K562 (cell line): ENCODE measurements around the gene DUS4L. TPM values are rescaled to one million over a fixed set of nuclear protein-coding genes. Genes with fewer than 3 reads are reported as not detected.

Experiments used
- ATAC-seq: fragments of 200-7000 bp; cut with Tn5 transposase; 3 replicates; pipeline ENCODE4 v1.9.1; 2020; ENCODE audit warnings: moderate library complexity
- BruUV-seq: library from RNA; stranded (reverse); fragments of 400-500 nt; replicated peaks from 2 replicates; lab custom pipeline; 2021; lab: Mats Ljungman, UMichigan
- CTCF ChIA-PET: fragments of 300-600 bp; formaldehyde crosslinking; extraction: SDS; loops from one replicate; lab custom pipeline; 2021; ENCODE audit warnings: low intra/inter-chr PET ratio; lab: Yijun Ruan, JAX
- POLR2A ChIA-PET: fragments of 300-600, 350-650 bp; sonication (Branson Sonifier 250); formaldehyde crosslinking; extraction: SDS; loops from one replicate; lab custom pipeline; 2021; ENCODE audit warnings: antibody characterized with exemption, inconsistent platforms; lab: Yijun Ruan, JAX
- DNase-seq, 4 experiments: peaks; one replicate each; pipeline versions ENCODE4 v3.0.0 to v3.0.0-alpha.2; 2011 to 2018; ENCODE audit warnings: low spot score in 3 of 4, mixed read lengths in 3 of 4; ENCODE audit errors: extremely low read depth in 1 of 4
- FAIRE-seq: peaks from 2 replicates; lab custom pipeline; 2011; peaks lifted over from hg19 to GRCh38; lab: Jason Lieb, UNC
- H2AFZ ChIP-seq: 2 replicates; pipeline ENCODE4 v1.6.0; 2011; ENCODE audit warnings: low read depth, low read length, control low read depth, inconsistent platforms
- H3K27ac ChIP-seq: fragments of 200-600 bp; 3 replicates; pipeline ENCODE4 v1.8.0; 2011; ENCODE audit warnings: low read depth, mild to moderate bottlenecking, control low read depth, inconsistent platforms, low read length, moderate library complexity, mixed read lengths; ENCODE audit errors: extremely low read depth
- H3K27me3 ChIP-seq, 2 experiments: fragments of 300-600 bp in 1 of 2; 2 replicates in 1 of 2; 3 replicates in 1 of 2; pipeline versions ENCODE4 v1.6.0 to v1.8.0; 2011; ENCODE audit warnings: inconsistent platforms in 2 of 2, low read length in 2 of 2, mild to moderate bottlenecking in 1 of 2, mixed read lengths in 1 of 2, moderate library complexity in 1 of 2; ENCODE audit not compliant: control insufficient read depth in 2 of 2, insufficient read depth in 2 of 2
- H3K36me3 ChIP-seq: fragments of 300-600 bp; 3 replicates; pipeline ENCODE4 v1.8.0; 2011; ENCODE audit warnings: mild to moderate bottlenecking, low read length, inconsistent platforms; ENCODE audit not compliant: control insufficient read depth, insufficient read depth
- H3K4me1 ChIP-seq, 2 experiments: fragments of 200-600 bp in 1 of 2; replicated peaks in 1 of 2; 2 replicates in 1 of 2; 3 replicates in 1 of 2; pipeline versions ENCODE4 v1.5.1 to v1.8.0; 2011; ENCODE audit warnings: inconsistent platforms in 2 of 2, low read length in 2 of 2, mild to moderate bottlenecking in 1 of 2, mixed read lengths in 1 of 2, moderate library complexity in 1 of 2; ENCODE audit not compliant: control insufficient read depth in 2 of 2, insufficient read depth in 2 of 2
- H3K4me2 ChIP-seq: 2 replicates; pipeline ENCODE4 v1.6.1; 2011; ENCODE audit warnings: low read length, control low read depth, inconsistent platforms, mixed read lengths; ENCODE audit not compliant: insufficient read depth
- H3K4me3 ChIP-seq: fragments of 200-600 bp; sonication (generic), shearing (Covaris generic); 2 replicates; pipeline ENCODE4 v1.5.1; 2016; ENCODE audit warnings: control low read depth, inconsistent platforms
- H3K79me2 ChIP-seq: fragments of 200-600 bp; 3 replicates; pipeline ENCODE4 v1.8.0; 2011; ENCODE audit warnings: low read length, inconsistent platforms; ENCODE audit not compliant: control insufficient read depth, insufficient read depth
- H3K9ac ChIP-seq, 2 experiments: 2 replicates each; pipeline versions ENCODE4 v1.6.0 to v1.6.1; 2011; ENCODE audit warnings: low read depth in 2 of 2, low read length in 2 of 2, control low read depth in 1 of 2, inconsistent platforms in 1 of 2, mild to moderate bottlenecking in 1 of 2, mixed read lengths in 1 of 2; ENCODE audit not compliant: insufficient read depth in 1 of 2
- H3K9me1 ChIP-seq: one replicate; pipeline ENCODE4 v1.6.0; 2011; ENCODE audit warnings: inconsistent platforms, mild to moderate bottlenecking, low read length, moderate library complexity; ENCODE audit not compliant: control insufficient read depth, insufficient read depth
- H3K9me3 ChIP-seq: replicated peaks from 2 replicates; pipeline ENCODE4 v1.5.1; 2011; ENCODE audit warnings: low read depth, low read length, inconsistent platforms; ENCODE audit not compliant: control insufficient read depth, insufficient read depth
- H4K20me1 ChIP-seq: replicated peaks from 2 replicates; pipeline ENCODE4 v1.6.1; 2011; ENCODE audit warnings: low read length, inconsistent platforms, mixed read lengths; ENCODE audit not compliant: control insufficient read depth, insufficient read depth
- BMI1 ChIP-seq: fragments of 150-350 bp; IDR thresholded peaks from 2 replicates; pipeline ENCODE4 v1.6.1; 2014; ENCODE audit warnings: low read length
- CCNT2 ChIP-seq: IDR thresholded peaks from 2 replicates; pipeline ENCODE4 v1.6.1; 2011; ENCODE audit warnings: borderline replicate concordance, low read depth, mild to moderate bottlenecking, moderate library complexity, mixed read lengths, low read length; ENCODE audit not compliant: insufficient read length; ENCODE audit errors: extremely low read depth
- CHD4 ChIP-seq: fragments of 200-600 bp; sonication (generic); IDR thresholded peaks from 3 replicates; pipeline ENCODE4 v1.6.1; 2012; ENCODE audit warnings: low read depth, mild to moderate bottlenecking, mixed read lengths, low read length, inconsistent platforms; ENCODE audit not compliant: insufficient read depth, insufficient replicate concordance, poor library complexity, severe bottlenecking
- HDAC1 ChIP-seq, 2 experiments: fragments of 450-650 bp; IDR thresholded peaks; 2 replicates each; pipeline ENCODE4 v1.6.1; 2016 to 2017; ENCODE audit warnings: inconsistent platforms in 1 of 2, mild to moderate bottlenecking in 1 of 2, moderate library complexity in 1 of 2
- MTA2 ChIP-seq: fragments of 450-650 bp; IDR thresholded peaks from 2 replicates; pipeline ENCODE4 v1.6.1; 2016; ENCODE audit warnings: low read depth
- OTX1 ChIP-seq: fragments of 450-650 bp; formaldehyde crosslinking; IDR thresholded peaks from 2 replicates; pipeline ENCODE4 v1.4.0; 2022; ENCODE audit warnings: mild to moderate bottlenecking
- PREB ChIP-seq: sonication (generic); formaldehyde crosslinking; IDR thresholded peaks from 2 replicates; pipeline ENCODE4 v1.8.1; 2023; ENCODE audit warnings: mild to moderate bottlenecking, missing genetic modification reagents
- RBM15 ChIP-seq: fragments of 200-400 bp; formaldehyde crosslinking; IDR thresholded peaks from 2 replicates; pipeline ENCODE4 v1.6.1; 2018; ENCODE audit warnings: mild to moderate bottlenecking, low read length, moderate library complexity; ENCODE audit not compliant: insufficient read depth
- TCF3 ChIP-seq: sonication (generic); formaldehyde crosslinking; IDR thresholded peaks from 2 replicates; pipeline ENCODE4 v1.4.0; 2020; ENCODE audit warnings: mild to moderate bottlenecking, missing genetic modification reagents
- THRB ChIP-seq: fragments of 450-650 bp; formaldehyde crosslinking; conservative IDR thresholded peaks from 2 replicates; pipeline ENCODE4 v1.4.0; 2022; ENCODE audit warnings: mild to moderate bottlenecking, missing genetic modification characterization
- TRIM25 ChIP-seq: fragments of 450-650 bp; IDR thresholded peaks from 2 replicates; pipeline ENCODE4 v1.7.0; 2016; ENCODE audit warnings: borderline replicate concordance
- ZNF436 ChIP-seq: fragments of 250-450, 450-650 bp; sonication (Bioruptor Pico); formaldehyde crosslinking; IDR thresholded peaks from 2 replicates; pipeline ENCODE4 v1.7.0; 2020; ENCODE audit warnings: mild to moderate bottlenecking
- WGBS: fragments of 100-300 bp; shearing (Covaris generic); methylation state at CpG from one replicate; pipeline ENCODE4 v1.1.6; 2016; ENCODE audit warnings: low coverage, mixed read lengths; ENCODE audit not compliant: insufficient coverage; ENCODE audit errors: missing lambda C conversion rate; 5-methylcytosine and 5-hydroxymethylcytosine counted together
- in situ Hi-C: fragments of 300-500 bp; cut with MboI; formaldehyde crosslinking; loops from 4 replicates; pipeline ENCODE4 v1.15.0; 2018; ENCODE audit warnings: inconsistent platforms, mixed read lengths
- intact Hi-C: fragments of 100-400 bp; cut with micrococcal nuclease; formaldehyde crosslinking; loops from 2 replicates; pipeline ENCODE4 v1.14.2; 2022
- polyA plus RNA-seq, 8 experiments: library from polyadenylated mRNA; depleted of rRNA in 4 of 8; stranded (reverse) in 5 of 8; unstranded in 3 of 8; fragments of >200 nt; fragmentation: Nextera tagmentation in 2 of 8; fragmentation: Illumina TruSeq in 1 of 8; extraction: Ambion mirVana in 2 of 8; extraction: Trizol in 1 of 8; gene quantifications; 2 replicates each; pipeline versions ENCODE4 v1.2.1 to v1.2.3, GENCODE V29; 2011 to 2014; ENCODE audit warnings: inconsistent platforms in 1 of 8, missing spikeins in 1 of 8
- total RNA-seq, 7 experiments: library from RNA; depleted of rRNA in 6 of 7; stranded (reverse); fragments of >200 nt in 6 of 7; fragmentation: Illumina TruSeq in 2 of 7; extraction: Trizol in 2 of 7; gene quantifications; 2 replicates each; pipeline versions ENCODE4 v1.2.1 to v1.2.3, GENCODE V29; 2011 to 2021; ENCODE audit warnings: low replicate concordance in 1 of 7
- TF ChIP-seq, protein P1 (sequence below): fragments of 450-650 bp; formaldehyde crosslinking; IDR thresholded peaks from 2 replicates; pipeline ENCODE4 v1.4.0; 2022; ENCODE audit warnings: missing genetic modification characterization

The DUS4L gene
- total and polyA plus RNA-seq, 9 of the 15 experiments (the other 6 are each of a cell fraction or from before 2014, with no cell fraction given), result 12.2 to 33.6 (median 28.6) TPM

GRCh38 chr7:107560898-107561516 is 2.8 kb upstream of the DUS4L start:
- FAIRE-seq (no peak), ATAC-seq (no peak), DNase-seq (no peak)
- H3K9me1 ChIP-seq, result no peaks in the 10 kb centered on the region
- WGBS, result 83% methylated on average over 6 of the region's 6 CpGs
- H3K4me3 ChIP-seq, result no peak overlapping the region
- no peaks in the 10 kb centered on the region for H3K9me3 ChIP-seq
- H3K4me2 ChIP-seq, result peak overlapping the region; percentile 17; the same call in 1 of the 2 replicates
- in situ Hi-C loops (no loop called here), intact Hi-C loops (loop anchor here (5.0 kb wide), 1 partner anchor 99 kb away; no protein-coding TSS in a partner anchor)
- H3K9ac ChIP-seq, result 0 out of 4 replicates have a peak overlapping the region, but pooled peaks of 1 of the 2 experiments have one; percentile 9
- H2AFZ ChIP-seq, result no peak overlapping the region
- H3K27me3 ChIP-seq, result no peaks in the 10 kb centered on the region
- POLR2A ChIA-PET, result interaction anchor here (0.6 to 0.7 kb wide), 2 partner anchors 145 to 1342 kb away, joined by 3 read pairs; no protein-coding TSS in a partner anchor
- BruUV-seq, result no TSS peak
- CTCF ChIA-PET, result no interaction called here
- peaks cover 6% of the 10 kb centered on the region; the same call in 1 of the 2 replicates for H4K20me1 ChIP-seq
- peaks cover 74% of the 10 kb centered on the region for H3K79me2 ChIP-seq
- H3K27ac ChIP-seq, result no peak overlapping the region
- peaks cover 36% of the 10 kb centered on the region for H3K36me3 ChIP-seq
- peaks cover 10 to 27% of the 10 kb centered on the region in 2 experiments; a peak in 4 of 5 replicates for H3K4me1 ChIP-seq
- TF ChIP-seq THRB (CRISPR knock-in tag) (0 out of 2 replicates have a peak, but pooled peaks have one; percentile 57), OTX1 (CRISPR knock-in tag) (0 out of 2 replicates have a peak, but pooled peaks have one; percentile 49), HDAC1 (IDR thresholded peaks at IDR 0.05) (no peak), CHD4 (no peak), ZNF436 (no peak), RBM15 (no peak), BMI1 (no peak), MTA2 (peak; percentile 6; the same call in 1 of the 2 replicates), TRIM25 (0 out of 2 replicates have a peak, but pooled peaks have one; percentile 27), TCF3 (CRISPR knock-in tag) (no peak), CCNT2 (no peak), PREB (0 out of 2 replicates have a peak, but pooled peaks have one; percentile 44)
- TF ChIP-seq, protein P1, sequence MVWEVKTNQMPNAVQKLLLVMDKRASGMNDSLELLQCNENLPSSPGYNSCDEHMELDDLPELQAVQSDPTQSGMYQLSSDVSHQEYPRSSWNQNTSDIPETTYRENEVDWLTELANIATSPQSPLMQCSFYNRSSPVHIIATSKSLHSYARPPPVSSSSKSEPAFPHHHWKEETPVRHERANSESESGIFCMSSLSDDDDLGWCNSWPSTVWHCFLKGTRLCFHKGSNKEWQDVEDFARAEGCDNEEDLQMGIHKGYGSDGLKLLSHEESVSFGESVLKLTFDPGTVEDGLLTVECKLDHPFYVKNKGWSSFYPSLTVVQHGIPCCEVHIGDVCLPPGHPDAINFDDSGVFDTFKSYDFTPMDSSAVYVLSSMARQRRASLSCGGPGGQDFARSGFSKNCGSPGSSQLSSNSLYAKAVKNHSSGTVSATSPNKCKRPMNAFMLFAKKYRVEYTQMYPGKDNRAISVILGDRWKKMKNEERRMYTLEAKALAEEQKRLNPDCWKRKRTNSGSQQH (CRISPR knock-in tag), result 0 out of 2 replicates have a peak, but pooled peaks have one; percentile 60
